PFSK-1 (cell line): ENCODE data around the gene FADS1.

Experiments used
- POLR2AphosphoS5 ChIP-seq: IDR thresholded peaks from 2 replicates; pipeline ENCODE4 v1.6.1; 2012; ENCODE audit warnings: low read depth, mild to moderate bottlenecking, control low read depth, low read length, moderate library complexity
- REST ChIP-seq, 2 experiments: IDR thresholded peaks; 2 replicates each; pipeline versions ENCODE4 v1.6.1 to v1.8.0; 2011 to 2012; ENCODE audit warnings: low read depth in 2 of 2, low read length in 2 of 2, control low read depth in 1 of 2, inconsistent platforms in 1 of 2, mild to moderate bottlenecking in 1 of 2, moderate library complexity in 1 of 2; ENCODE audit not compliant: insufficient read depth in 1 of 2
- SIN3A ChIP-seq: IDR thresholded peaks from 2 replicates; pipeline ENCODE4 v1.6.1; 2012; ENCODE audit warnings: mild to moderate bottlenecking, low read length, moderate library complexity, borderline replicate concordance; ENCODE audit not compliant: insufficient read depth
- TAF1 ChIP-seq: IDR thresholded peaks from 2 replicates; pipeline ENCODE4 v1.6.1; 2012; ENCODE audit warnings: low read length, control low read depth, borderline replicate concordance; ENCODE audit not compliant: insufficient read depth

GRCh38 chr11:61777234-61778090 is 39.3 kb downstream of the FADS1 start:
- TF ChIP-seq POLR2AphosphoS5 (no peak), REST (IDR thresholded peaks at IDR 0.05; ENCODE audit: insufficient read depth in 1 of 2, low read depth in 2 of 2, low read length in 2 of 2) (no peak), SIN3A (no peak), TAF1 (no peak)
